ENCODE data around the gene PER3. TPM values are rescaled to one million over a fixed set of nuclear protein-coding genes. Genes with fewer than 3 reads are reported as not detected.
A peak's percentile ranks its signal among the peaks of the same experiment; 100 is the strongest.

The PER3 gene
- total RNA-seq (10 to 100 TPM in 9 of 10 donors, 1 to 10 TPM in 1; 8.0 to 36.3 (median 20.7) TPM), polyA plus RNA-seq (10 to 100 TPM in 1 of 2 donors, 1 to 10 TPM in 1; 2.1 to 13.7 TPM)
- long read RNA-seq, donor 1, partial matches to known transcripts, result 3 of 7 reads
- long read RNA-seq, donor 1, other reads (novel, unspliced or antisense), result 4 of 7 reads
- long read RNA-seq, donor 2, partial matches to known transcripts, result 4 of 8 reads
- long read RNA-seq, donor 2, other reads (novel, unspliced or antisense), result 4 of 8 reads
- long read RNA-seq, donor 3, partial matches to known transcripts, result 3 of 7 reads
- long read RNA-seq, donor 3, other reads (novel, unspliced or antisense), result 4 of 7 reads

DNA sequence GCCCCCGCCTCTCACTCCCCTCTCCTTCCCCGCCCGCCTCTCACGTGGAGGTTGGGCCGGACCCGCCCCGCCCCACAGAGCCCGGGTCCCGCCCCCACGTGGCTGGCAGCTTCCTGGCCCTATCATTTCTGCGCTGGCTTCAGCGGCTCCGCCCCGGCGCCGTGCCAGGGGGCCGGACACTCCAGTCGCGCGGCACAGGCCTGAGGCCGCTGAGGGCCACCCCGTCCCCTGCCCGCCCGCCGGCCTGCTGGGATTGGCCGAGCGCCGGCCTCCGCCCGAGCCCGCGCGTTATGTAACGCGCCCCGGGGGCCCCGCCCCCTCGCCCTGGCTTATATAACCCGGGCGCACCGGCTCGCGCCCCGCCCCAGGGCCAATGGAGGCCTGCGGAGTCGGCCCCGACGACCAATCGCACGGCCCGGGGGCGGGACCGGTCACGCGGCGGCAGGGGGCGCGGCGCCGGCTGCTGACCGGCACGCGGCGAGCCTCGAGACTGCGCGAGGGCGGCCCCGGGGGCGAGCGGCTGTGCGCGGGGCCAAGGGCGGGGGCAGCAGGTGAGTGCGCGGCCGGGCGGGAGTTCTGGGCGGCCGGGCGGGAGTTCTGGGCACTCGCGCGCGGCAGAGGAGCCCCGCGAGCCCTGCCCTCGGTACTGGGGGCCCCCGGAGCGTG lies at the start of gene PER3:
TSS of gene PER3 (plus strand) at position 466 of the 666 bp plus-strand sequence. CDS start 587 bp downstream, outside the sequence.
- H3K27ac ChIP-seq, result peak within 1 kb of the TSS; percentile 73 to 99 (median 94)
- H3K4me1 ChIP-seq, result peaks cover 3 to 52% (median 33%) of the 10 kb centered on the region in 9 donors
- TF ChIP-seq, protein P1, sequence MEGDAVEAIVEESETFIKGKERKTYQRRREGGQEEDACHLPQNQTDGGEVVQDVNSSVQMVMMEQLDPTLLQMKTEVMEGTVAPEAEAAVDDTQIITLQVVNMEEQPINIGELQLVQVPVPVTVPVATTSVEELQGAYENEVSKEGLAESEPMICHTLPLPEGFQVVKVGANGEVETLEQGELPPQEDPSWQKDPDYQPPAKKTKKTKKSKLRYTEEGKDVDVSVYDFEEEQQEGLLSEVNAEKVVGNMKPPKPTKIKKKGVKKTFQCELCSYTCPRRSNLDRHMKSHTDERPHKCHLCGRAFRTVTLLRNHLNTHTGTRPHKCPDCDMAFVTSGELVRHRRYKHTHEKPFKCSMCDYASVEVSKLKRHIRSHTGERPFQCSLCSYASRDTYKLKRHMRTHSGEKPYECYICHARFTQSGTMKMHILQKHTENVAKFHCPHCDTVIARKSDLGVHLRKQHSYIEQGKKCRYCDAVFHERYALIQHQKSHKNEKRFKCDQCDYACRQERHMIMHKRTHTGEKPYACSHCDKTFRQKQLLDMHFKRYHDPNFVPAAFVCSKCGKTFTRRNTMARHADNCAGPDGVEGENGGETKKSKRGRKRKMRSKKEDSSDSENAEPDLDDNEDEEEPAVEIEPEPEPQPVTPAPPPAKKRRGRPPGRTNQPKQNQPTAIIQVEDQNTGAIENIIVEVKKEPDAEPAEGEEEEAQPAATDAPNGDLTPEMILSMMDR (IDR thresholded peaks at IDR 0.05), result no peak
- intact Hi-C loops (cut with DNase I), result no loop called here
- 1% methylated on average over 61 to 90 of the region's 90 CpGs for WGBS, 2 donors
- ATAC-seq, result peak; percentile 96 to 98 (median 97)
- peak within 1 kb of the TSS; percentile 45 to 84 (median 66) for H3K4me3 ChIP-seq
- H3K27me3 ChIP-seq, result no peaks in the 10 kb centered on the region
- peaks cover 0 to 63% (median 36%) of the 10 kb centered on the region in 9 donors for H3K36me3 ChIP-seq
- H3K9me3 ChIP-seq, result no peaks in the 10 kb centered on the region
- DNase-seq, result peak; percentile 96 to 99

DNA sequence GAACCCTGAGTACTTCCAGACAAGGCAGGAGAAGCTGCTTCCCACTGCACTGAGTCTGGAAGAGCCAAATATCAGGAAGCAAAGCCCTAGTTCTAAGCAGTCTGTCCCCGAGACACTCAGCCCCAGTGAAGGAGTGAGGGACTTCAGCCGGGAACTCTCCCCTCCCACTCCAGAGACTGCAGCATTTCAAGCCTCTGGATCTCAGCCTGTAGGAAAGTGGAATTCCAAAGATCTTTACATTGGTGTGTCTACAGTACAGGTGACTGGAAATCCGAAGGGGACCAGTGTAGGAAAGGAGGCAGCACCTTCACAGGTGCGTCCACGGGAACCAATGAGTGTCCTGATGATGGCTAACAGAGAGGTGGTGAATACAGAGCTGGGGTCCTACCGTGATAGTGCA lies 46.0 kb upstream of the PER3 start:
- intact Hi-C loops (cut with DNase I), result loop anchor here in 2 of 10 donors (5.0 kb wide), 2 partner anchors 56 to 66 kb away; no protein-coding TSS in a partner anchor
- Histone ChIP-seq H3K27me3 (no peaks in the 10 kb centered on the region), H3K27ac (no peak overlapping the region), H3K9me3 (no peaks in the 10 kb centered on the region), H3K4me1 (no peaks in the 10 kb centered on the region), H3K4me3 (no peak overlapping the region), H3K36me3 (peaks cover 0 to 44% (median 16%) of the 10 kb centered on the region in 9 donors)
- ATAC-seq (no peak), DNase-seq (no peak)
- 96 to 97% methylated on average over 6 of the region's 6 CpGs for WGBS, 2 donors
- TF ChIP-seq, protein P1 (IDR thresholded peaks at IDR 0.05), result no peak

DNA sequence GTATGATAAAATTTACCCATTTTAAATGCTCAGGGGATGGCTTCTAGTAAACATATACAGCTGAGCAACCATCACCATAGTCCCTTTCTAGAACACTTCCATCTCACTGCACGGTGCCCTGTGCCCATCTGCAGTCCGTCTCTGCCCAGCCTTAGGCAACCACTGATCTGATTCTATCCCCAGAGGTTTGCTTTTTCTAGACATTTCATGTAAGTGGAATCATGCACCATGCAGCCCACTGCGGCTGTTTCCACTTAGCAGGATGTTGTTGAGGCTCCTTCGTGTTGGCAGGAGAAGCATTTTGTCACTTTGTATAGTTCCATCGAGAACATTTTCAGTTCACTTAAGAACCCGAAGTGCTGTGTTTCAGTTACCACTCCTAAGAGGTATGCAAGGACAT lies 40.7 kb upstream of the PER3 start:
- WGBS, 2 donors, result 93 to 95% methylated on average over 6 of the region's 6 CpGs
- no peaks in the 10 kb centered on the region for H3K9me3 ChIP-seq
- no peak for DNase-seq
- H3K36me3 ChIP-seq, result peaks cover 0 to 48% (median 4%) of the 10 kb centered on the region in 9 donors
- TF ChIP-seq, protein P1 (IDR thresholded peaks at IDR 0.05), result no peak
- no peak for ATAC-seq
- H3K4me1 ChIP-seq, result no peaks in the 10 kb centered on the region
- intact Hi-C loops (cut with DNase I), result no loop called here
- H3K4me3 ChIP-seq, result no peak overlapping the region
- no peaks in the 10 kb centered on the region for H3K27me3 ChIP-seq
- no peak overlapping the region for H3K27ac ChIP-seq

DNA sequence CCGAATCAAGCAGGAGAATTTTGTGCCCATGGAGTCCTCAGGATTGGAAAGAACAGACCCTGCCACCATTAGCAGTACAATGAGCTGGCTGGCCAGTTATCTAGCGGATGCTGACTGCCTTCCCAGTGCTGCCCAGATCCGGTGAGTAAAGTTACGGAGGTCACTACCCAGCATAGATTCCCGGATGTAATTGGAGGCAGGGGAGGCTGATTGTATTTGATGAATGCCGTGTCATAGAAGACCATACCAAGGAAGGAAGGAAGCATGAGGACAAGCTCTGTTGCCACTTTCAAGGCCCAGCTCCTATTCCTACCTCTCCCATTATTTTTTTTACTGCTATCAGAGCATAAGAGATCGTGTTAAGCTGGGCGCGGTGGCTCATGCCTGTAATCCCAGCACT lies 39.2 kb upstream of the PER3 start:
- TF ChIP-seq, protein P1 (IDR thresholded peaks at IDR 0.05), result no peak
- H3K4me3 ChIP-seq, result no peak overlapping the region
- peaks cover 0 to 39% (median 0%) of the 10 kb centered on the region in 9 donors for H3K36me3 ChIP-seq
- ATAC-seq (no peak), DNase-seq (no peak)
- H3K4me1 ChIP-seq, result no peaks in the 10 kb centered on the region
- no peaks in the 10 kb centered on the region for H3K27me3 ChIP-seq
- H3K27ac ChIP-seq, result no peak overlapping the region
- no peaks in the 10 kb centered on the region for H3K9me3 ChIP-seq
- intact Hi-C loops (cut with DNase I), result no loop called here
- 94 to 95% methylated on average over 9 of the region's 9 CpGs for WGBS, 2 donors
